ENCODE data around the gene FBXL13. TPM values are rescaled to one million over a fixed set of nuclear protein-coding genes. Genes with fewer than 3 reads are reported as not detected.
"Not testable (repeated sequence)": the region's sequence is repeated elsewhere in the genome, so short reads cannot be mapped to it uniquely, and the experiment has no call there.

The FBXL13 gene
- polyA plus RNA-seq, 1 of the 3 experiments (the other 2 are of a cell fraction) = 1.1 TPM

DNA sequence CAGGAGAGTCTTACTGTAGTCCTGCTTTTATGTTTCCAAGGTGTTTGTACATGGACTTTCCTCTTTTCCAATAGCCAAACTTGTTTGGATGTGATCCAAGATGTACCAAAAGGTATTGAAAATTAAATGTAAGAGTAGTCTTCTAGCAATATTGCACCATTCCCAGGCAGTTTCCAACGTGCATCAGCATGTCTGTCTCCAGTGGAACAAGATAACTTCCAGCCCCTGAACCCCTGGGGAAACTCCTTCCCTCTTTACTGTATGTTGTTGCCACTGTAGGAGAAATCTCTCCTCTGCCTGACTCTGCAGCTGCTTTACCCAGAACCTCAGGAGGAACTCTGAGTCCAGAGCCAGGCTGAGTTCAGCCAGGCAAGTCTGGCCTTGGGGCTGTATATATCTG is 18.8 kb upstream of the FBXL13 start:
- TF ChIP-seq, protein P1, sequence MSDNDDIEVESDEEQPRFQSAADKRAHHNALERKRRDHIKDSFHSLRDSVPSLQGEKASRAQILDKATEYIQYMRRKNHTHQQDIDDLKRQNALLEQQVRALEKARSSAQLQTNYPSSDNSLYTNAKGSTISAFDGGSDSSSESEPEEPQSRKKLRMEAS (IDR thresholded peaks at IDR 0.05; ENCODE audit: low read depth) = no peak
- no peak for TF ChIP-seq CHD2 (IDR thresholded peaks at IDR 0.05; ENCODE audit: low read length, partially characterized antibody)
- peak; percentile 10; the same call in 1 of the 2 replicates for TF ChIP-seq JUND (IDR thresholded peaks at IDR 0.05)
- no peak for TF ChIP-seq FOXJ3 (CRISPR knock-in tag; IDR thresholded peaks at IDR 0.05)
- no peak for TF ChIP-seq NRF1 (IDR thresholded peaks at IDR 0.05; ENCODE audit: low read depth, low read length)
- TF ChIP-seq NFIC (IDR thresholded peaks at IDR 0.05; ENCODE audit: borderline replicate concordance) = no peak
- no peak overlapping the region for H3K4me3 ChIP-seq (ENCODE audit: low read depth in 2 of 2, low read length in 1 of 2)
- H3K4me2 ChIP-seq = no peak overlapping the region
- peak overlapping the region in 1 of 2 experiments; percentile 41; a peak in 1 of 4 replicates for H3K27ac ChIP-seq (ENCODE audit: low read depth in 2 of 2, low read length in 1 of 2)
- H3K4me1 ChIP-seq (ENCODE audit: control insufficient read depth in 1 of 2, insufficient read depth in 2 of 2, low read depth in 1 of 2, low read length in 1 of 2) = peaks cover 0 to 3% of the 10 kb centered on the region in 2 experiments; a peak in 1 of 4 replicates
- peaks cover 12% of the 10 kb centered on the region for H3F3A ChIP-seq (replicated peaks; ENCODE audit: insufficient read depth)
- DNase-seq = no peak
- H3K79me2 ChIP-seq (ENCODE audit: insufficient read depth) = no peaks in the 10 kb centered on the region
- no peaks in the 10 kb centered on the region for H3K9me3 ChIP-seq
- no peaks in the 10 kb centered on the region for H3K9me2 ChIP-seq
- H3K36me3 ChIP-seq (replicated peaks in 1 of 2; ENCODE audit: control insufficient read depth in 1 of 2, insufficient read depth in 2 of 2, low read length in 1 of 2) = peaks cover 77% of the 10 kb centered on the region in 2 experiments
- H4K20me1 ChIP-seq (ENCODE audit: insufficient read depth) = no peaks in the 10 kb centered on the region
- H3K27me3 ChIP-seq (ENCODE audit: insufficient read depth) = no peaks in the 10 kb centered on the region
- ChIA-PET CTCF (interaction anchor here (1.4 kb wide), 1 partner anchor 13 kb away, joined by 6 read pairs; no protein-coding TSS in a partner anchor), POLR2A (no interaction called here)
- no peak overlapping the region for H3K9ac ChIP-seq
- no peak overlapping the region for H2AFZ ChIP-seq (ENCODE audit: low read depth)
- WGBS (ENCODE audit: low lambda C conversion rate) = 84% methylated on average over 1 of the region's 1 CpG

DNA sequence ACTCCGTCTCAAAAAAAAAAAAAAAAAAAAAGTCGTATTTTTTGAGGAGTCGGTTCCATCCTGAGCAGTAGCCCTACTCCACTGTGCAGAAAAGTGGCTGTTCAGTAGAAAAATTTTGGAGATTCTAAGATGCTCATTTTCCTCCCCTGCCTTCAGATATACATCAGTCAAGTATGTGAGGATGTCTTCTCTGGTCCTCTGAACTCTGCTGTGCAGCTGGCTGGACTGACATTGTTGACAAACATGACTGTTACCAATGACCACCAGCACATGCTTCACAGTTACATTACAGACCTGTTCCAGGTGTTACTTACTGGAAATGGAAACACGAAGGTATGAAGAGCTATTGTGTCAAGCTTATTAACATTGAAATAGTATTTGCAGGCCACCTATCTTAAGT is 17.7 kb upstream of the FBXL13 start:
- 69% methylated on average over 4 of the region's 4 CpGs for WGBS (ENCODE audit: low lambda C conversion rate)

GRCh38 chr7:103083210-103083609 is 8.6 kb upstream of the FBXL13 start:
- Histone ChIP-seq H3F3A (replicated peaks; ENCODE audit: insufficient read depth) (peaks cover 7% of the 10 kb centered on the region), H3K4me3 (ENCODE audit: low read depth in 2 of 2, low read length in 1 of 2) (no peak overlapping the region), H3K27ac (ENCODE audit: low read depth in 2 of 2, low read length in 1 of 2) (no peak overlapping the region), H4K20me1 (ENCODE audit: insufficient read depth) (no peaks in the 10 kb centered on the region; the same call in 1 of the 2 replicates), H3K27me3 (ENCODE audit: insufficient read depth) (no peaks in the 10 kb centered on the region), H3K4me2 (no peak overlapping the region), H2AFZ (ENCODE audit: low read depth) (no peak overlapping the region), H3K36me3 (replicated peaks in 1 of 2; ENCODE audit: control insufficient read depth in 1 of 2, insufficient read depth in 2 of 2, low read length in 1 of 2) (peaks cover 64 to 85% of the 10 kb centered on the region in 2 experiments), H3K9ac (no peak overlapping the region), H3K4me1 (ENCODE audit: control insufficient read depth in 1 of 2, insufficient read depth in 2 of 2, low read depth in 1 of 2, low read length in 1 of 2) (no peaks in the 10 kb centered on the region), H3K9me3 (no peaks in the 10 kb centered on the region), H3K79me2 (ENCODE audit: insufficient read depth) (peaks cover 52% of the 10 kb centered on the region), H3K9me2 (no peaks in the 10 kb centered on the region)
- DNase-seq = no peak
- WGBS (ENCODE audit: low lambda C conversion rate) = 91% methylated on average over 3 of the region's 3 CpGs
- TF ChIP-seq TAF1 (IDR thresholded peaks at IDR 0.05; ENCODE audit: borderline replicate concordance, low read depth, low read length) = no peak
- ChIA-PET POLR2A (no interaction called here), CTCF (interaction anchor here (2.2 to 2.6 kb wide), 2 partner anchors 8 to 21 kb away, joined by 8 read pairs; partner anchors contain the start of genes ARMC10 and FBXL13)

More for the DNA sequence above, 17.7 kb upstream of the FBXL13 start:
- H3K4me3 ChIP-seq (ENCODE audit: low read depth in 2 of 2, low read length in 1 of 2); H3K9me2 ChIP-seq; H3K27ac ChIP-seq (ENCODE audit: low read depth in 2 of 2, low read length in 1 of 2); DNase-seq; H2AFZ ChIP-seq (ENCODE audit: low read depth); H4K20me1 ChIP-seq (ENCODE audit: insufficient read depth); POLR2A ChIA-PET; H3K9me3 ChIP-seq; H3K9ac ChIP-seq; H3K79me2 ChIP-seq (ENCODE audit: insufficient read depth); H3K4me1 ChIP-seq (ENCODE audit: control insufficient read depth in 1 of 2, insufficient read depth in 2 of 2, low read depth in 1 of 2, low read length in 1 of 2); H3K4me2 ChIP-seq; H3K27me3 ChIP-seq (ENCODE audit: insufficient read depth): not testable (repeated sequence)
- CTCF ChIA-PET = interaction anchor here (0.8 to 1.6 kb wide), 4 partner anchors 10 to 205 kb away, joined by 3 to 7 read pairs (median 5); no protein-coding TSS in a partner anchor
- Histone ChIP-seq H3F3A (replicated peaks; ENCODE audit: insufficient read depth) (peaks cover 12% of the 10 kb centered on the region), H3K36me3 (replicated peaks in 1 of 2; ENCODE audit: control insufficient read depth in 1 of 2, insufficient read depth in 2 of 2, low read length in 1 of 2) (peaks cover 80% of the 10 kb centered on the region in 2 experiments)
